ENCODE results near the gene STYXL2.

STYXL2 gene

GRCh38 chr1:167081594-167082156, 12.2 kb upstream of the STYXL2 start:
- no CpG with 5 or more reads among the region's 8 CpGs for WGBS (ENCODE audit: extremely low coverage, insufficient coverage, insufficient read length)
- Histone ChIP-seq H4K91ac (ENCODE audit: low read depth, low read length) (no peak overlapping the region), H2AK5ac (ENCODE audit: low read length) (no peak overlapping the region), H3K4me2 (ENCODE audit: low read length) (no peak overlapping the region), H3K27ac (ENCODE audit: low read depth, low read length) (no peak overlapping the region), H3K79me1 (ENCODE audit: low read length) (peaks cover 4% of the 10 kb centered on the region), H3K79me2 (ENCODE audit: control insufficient read depth, insufficient read depth, low read length, poor library complexity) (no peaks in the 10 kb centered on the region), H3K4me3 (ENCODE audit: low read depth, low read length) (no peak overlapping the region), H2BK120ac (ENCODE audit: insufficient read depth, low read length, poor library complexity) (no peak overlapping the region), H2BK12ac (ENCODE audit: low read length) (no peak overlapping the region), H2AFZ (ENCODE audit: insufficient read depth, low read length, poor library complexity) (no peak overlapping the region), H3K9ac (ENCODE audit: low read length) (no peak overlapping the region), H3K18ac (ENCODE audit: low read length) (no peak overlapping the region), H3K27me3 (ENCODE audit: insufficient read depth, low read length) (no peaks in the 10 kb centered on the region), H3K4ac (ENCODE audit: low read depth, low read length) (no peak overlapping the region), H3K23ac (ENCODE audit: low read length) (no peak overlapping the region), H2BK5ac (ENCODE audit: low read depth, low read length, poor library complexity) (no peak overlapping the region), H3K14ac (ENCODE audit: low read length) (no peak overlapping the region), H4K12ac (ENCODE audit: low read depth, low read length) (no peak overlapping the region), H4K8ac (ENCODE audit: low read depth, low read length) (no peak overlapping the region), H3K9me3 (ENCODE audit: insufficient read depth, low read depth, low read length) (no peaks in the 10 kb centered on the region), H3K4me1 (ENCODE audit: control insufficient read depth in 1 of 2, insufficient read depth in 2 of 2, low read length in 2 of 2) (peaks cover 12 to 18% of the 10 kb centered on the region in 2 experiments), H3K36me3 (ENCODE audit: control insufficient read depth in 1 of 2, insufficient read depth in 2 of 2, low read length in 2 of 2) (no peaks in the 10 kb centered on the region)
- no peak for DNase-seq

GRCh38 chr1:167082511-167083027, 11.3 kb upstream of the STYXL2 start:
- Histone ChIP-seq H2AK5ac (ENCODE audit: low read length) (no peak overlapping the region), H3K4me3 (ENCODE audit: low read depth, low read length) (no peak overlapping the region), H4K91ac (ENCODE audit: low read depth, low read length) (peak overlapping the region; percentile 3), H3K4me1 (ENCODE audit: control insufficient read depth in 1 of 2, insufficient read depth in 2 of 2, low read length in 2 of 2) (peaks cover 12 to 18% of the 10 kb centered on the region in 2 experiments), H3K36me3 (ENCODE audit: control insufficient read depth in 1 of 2, insufficient read depth in 2 of 2, low read length in 2 of 2) (no peaks in the 10 kb centered on the region), H3K18ac (ENCODE audit: low read length) (peak overlapping the region; percentile 14), H3K4me2 (ENCODE audit: low read length) (no peak overlapping the region), H3K79me1 (ENCODE audit: low read length) (peaks cover 4% of the 10 kb centered on the region), H4K8ac (ENCODE audit: low read depth, low read length) (peak overlapping the region; percentile 26), H2BK5ac (ENCODE audit: low read depth, low read length, poor library complexity) (no peak overlapping the region), H3K23ac (ENCODE audit: low read length) (no peak overlapping the region), H2BK12ac (ENCODE audit: low read length) (peak overlapping the region; percentile 30), H3K9me3 (ENCODE audit: insufficient read depth, low read depth, low read length) (no peaks in the 10 kb centered on the region), H3K4ac (ENCODE audit: low read depth, low read length) (no peak overlapping the region), H3K79me2 (ENCODE audit: control insufficient read depth, insufficient read depth, low read length, poor library complexity) (no peaks in the 10 kb centered on the region), H3K14ac (ENCODE audit: low read length) (peak overlapping the region; percentile 5), H3K9ac (ENCODE audit: low read length) (no peak overlapping the region), H3K27me3 (ENCODE audit: insufficient read depth, low read length) (no peaks in the 10 kb centered on the region), H2BK120ac (ENCODE audit: insufficient read depth, low read length, poor library complexity) (no peak overlapping the region), H4K12ac (ENCODE audit: low read depth, low read length) (no peak overlapping the region), H2AFZ (ENCODE audit: insufficient read depth, low read length, poor library complexity) (no peak overlapping the region), H3K27ac (ENCODE audit: low read depth, low read length) (no peak overlapping the region)
- DNase-seq: peak; percentile 87 to 91
- whole genome bisulfite sequencing (ENCODE audit: extremely low coverage, insufficient coverage, insufficient read length): no CpG with 5 or more reads among the region's 11 CpGs

- no CpG with 5 or more reads among the region's 6 CpGs for WGBS (ENCODE audit: extremely low coverage, insufficient coverage, insufficient read length)
- H3K79me2 ChIP-seq (ENCODE audit: control insufficient read depth, insufficient read depth, low read length, poor library complexity): no peaks in the 10 kb centered on the region
- no peak overlapping the region for H3K27ac ChIP-seq (ENCODE audit: low read depth, low read length)
- no peaks in the 10 kb centered on the region for H3K27me3 ChIP-seq (ENCODE audit: insufficient read depth, low read length)
- no peak overlapping the region for H3K4me2 ChIP-seq (ENCODE audit: low read length)
- no peak overlapping the region for H3K4me3 ChIP-seq (ENCODE audit: low read depth, low read length)
- no peak overlapping the region for H2AK5ac ChIP-seq (ENCODE audit: low read length)
- no peak overlapping the region for H3K9ac ChIP-seq (ENCODE audit: low read length)
- peak overlapping the region; percentile 29 for H3K18ac ChIP-seq (ENCODE audit: low read length)
- peak overlapping the region; percentile 46 for H3K4ac ChIP-seq (ENCODE audit: low read depth, low read length)
- peak overlapping the region; percentile 72 for H3K14ac ChIP-seq (ENCODE audit: low read length)
- DNase-seq: peak in 1 of 2 donors; percentile 24
- no peaks in the 10 kb centered on the region for H3K36me3 ChIP-seq (ENCODE audit: control insufficient read depth in 1 of 2, insufficient read depth in 2 of 2, low read length in 2 of 2)
- no peak overlapping the region for H4K12ac ChIP-seq (ENCODE audit: low read depth, low read length)
- H2BK120ac ChIP-seq (ENCODE audit: insufficient read depth, low read length, poor library complexity): no peak overlapping the region
- H3K9me3 ChIP-seq (ENCODE audit: insufficient read depth, low read depth, low read length): no peaks in the 10 kb centered on the region
- H2BK12ac ChIP-seq (ENCODE audit: low read length): peak overlapping the region; percentile 30
- H4K8ac ChIP-seq (ENCODE audit: low read depth, low read length): peak overlapping the region; percentile 19
- H3K23ac ChIP-seq (ENCODE audit: low read length): no peak overlapping the region
- peak overlapping the region; percentile 56 for H4K91ac ChIP-seq (ENCODE audit: low read depth, low read length)
- H2AFZ ChIP-seq (ENCODE audit: insufficient read depth, low read length, poor library complexity): no peak overlapping the region
- peaks cover 4% of the 10 kb centered on the region for H3K79me1 ChIP-seq (ENCODE audit: low read length)
- peaks cover 12 to 16% of the 10 kb centered on the region in 2 experiments for H3K4me1 ChIP-seq (ENCODE audit: control insufficient read depth in 1 of 2, insufficient read depth in 2 of 2, low read length in 2 of 2)
- H2BK5ac ChIP-seq (ENCODE audit: low read depth, low read length, poor library complexity): no peak overlapping the region
Observed at GRCh38 chr1:167083066-167083665, 10.7 kb upstream of the STYXL2 start.

GRCh38 chr1:167083871-167084270, 10.0 kb upstream of the STYXL2 start:
- Histone ChIP-seq H3K4me2 (ENCODE audit: low read length) (no peak overlapping the region), H2BK120ac (ENCODE audit: insufficient read depth, low read length, poor library complexity) (no peak overlapping the region), H3K9ac (ENCODE audit: low read length) (no peak overlapping the region), H2AK5ac (ENCODE audit: low read length) (peak overlapping the region; percentile 22), H4K91ac (ENCODE audit: low read depth, low read length) (no peak overlapping the region), H3K27ac (ENCODE audit: low read depth, low read length) (no peak overlapping the region), H3K4me3 (ENCODE audit: low read depth, low read length) (no peak overlapping the region), H3K36me3 (ENCODE audit: control insufficient read depth in 1 of 2, insufficient read depth in 2 of 2, low read length in 2 of 2) (no peaks in the 10 kb centered on the region), H3K79me1 (ENCODE audit: low read length) (peaks cover 4% of the 10 kb centered on the region), H3K27me3 (ENCODE audit: insufficient read depth, low read length) (no peaks in the 10 kb centered on the region), H3K23ac (ENCODE audit: low read length) (no peak overlapping the region), H3K9me3 (ENCODE audit: insufficient read depth, low read depth, low read length) (no peaks in the 10 kb centered on the region), H3K14ac (ENCODE audit: low read length) (no peak overlapping the region), H2AFZ (ENCODE audit: insufficient read depth, low read length, poor library complexity) (no peak overlapping the region), H3K4me1 (ENCODE audit: control insufficient read depth in 1 of 2, insufficient read depth in 2 of 2, low read length in 2 of 2) (peaks cover 12 to 18% of the 10 kb centered on the region in 2 experiments), H2BK12ac (ENCODE audit: low read length) (no peak overlapping the region), H2BK5ac (ENCODE audit: low read depth, low read length, poor library complexity) (no peak overlapping the region), H4K8ac (ENCODE audit: low read depth, low read length) (no peak overlapping the region), H3K4ac (ENCODE audit: low read depth, low read length) (no peak overlapping the region), H3K79me2 (ENCODE audit: control insufficient read depth, insufficient read depth, low read length, poor library complexity) (no peaks in the 10 kb centered on the region), H4K12ac (ENCODE audit: low read depth, low read length) (no peak overlapping the region), H3K18ac (ENCODE audit: low read length) (no peak overlapping the region)
- DNase-seq: no peak
- WGBS (ENCODE audit: extremely low coverage, insufficient coverage, insufficient read length): no CpG with 5 or more reads among the region's 3 CpGs

Measured in trophoblast cell (in vitro differentiated cells and primary cell).